ENCODE data around the gene PRPF8. TPM values are rescaled to one million over a fixed set of nuclear protein-coding genes. Genes with fewer than 3 reads are reported as not detected.

PRPF8 gene
- total RNA-seq, 1 donor from 2014 or later = 202 TPM

- H3K4me2 ChIP-seq (ENCODE audit: low read length) = peak overlapping the region; percentile 97
- H3K9ac ChIP-seq (ENCODE audit: low read length) = peak overlapping the region; percentile 68
- peak overlapping the region; percentile 60 for H3K4me3 ChIP-seq (ENCODE audit: insufficient read depth, low read depth, low read length)
- peak overlapping the region; percentile 66 for H3K27ac Mint-ChIP-seq (ENCODE audit: unreplicated experiment)
- H2AFZ ChIP-seq (ENCODE audit: low read depth, low read length) = no peak overlapping the region
- H3K27me3 Mint-ChIP-seq (ENCODE audit: low read depth, unreplicated experiment) = no peaks in the 10 kb centered on the region
- peaks cover 23% of the 10 kb centered on the region for H3K4me1 ChIP-seq (ENCODE audit: insufficient read depth, low read length)
- H3K79me2 ChIP-seq (ENCODE audit: insufficient read depth, low read length) = peaks cover 53% of the 10 kb centered on the region
- no peaks in the 10 kb centered on the region for H3K9me3 ChIP-seq (ENCODE audit: insufficient read depth, low read depth, low read length)
- peaks cover 25% of the 10 kb centered on the region for H3K4me1 Mint-ChIP-seq (ENCODE audit: low read depth, unreplicated experiment)
- peak overlapping the region; percentile 96 for H3K4me3 Mint-ChIP-seq (ENCODE audit: unreplicated experiment)
- H3K36me3 ChIP-seq (ENCODE audit: insufficient read depth, low read length) = peaks cover 31% of the 10 kb centered on the region
- peak overlapping the region; percentile 11 for H3K27ac ChIP-seq (ENCODE audit: low read depth, low read length)
- no peaks in the 10 kb centered on the region for H3K9me3 Mint-ChIP-seq (ENCODE audit: unreplicated experiment)
- H3K36me3 Mint-ChIP-seq (ENCODE audit: low read depth, unreplicated experiment) = peaks cover 22% of the 10 kb centered on the region
- FAIRE-seq = no peak
- no peaks in the 10 kb centered on the region for H3K27me3 ChIP-seq (ENCODE audit: insufficient read depth, low read length)
- DNase-seq (ENCODE audit: low read depth) = no peak
- TF ChIP-seq EZH2 (IDR thresholded peaks at IDR 0.05; ENCODE audit: insufficient read depth, low read length) (no peak), CTCF (IDR thresholded peaks at IDR 0.05; ENCODE audit: insufficient read depth, low read depth, low read length) (no peak)
- H4K20me1 ChIP-seq (ENCODE audit: insufficient read depth, low read length) = peaks cover 58% of the 10 kb centered on the region
These were observed 26.3 kb upstream of the PRPF8 start for GRCh38 chr17:1710807-1711553.

GRCh38 chr17:1709971-1710806 is 25.5 kb upstream of the PRPF8 start, which contains the start of gene TLCD2:
TSS of gene TLCD2 (minus strand) at chr17:1710377. CDS start at chr17:1710242, 135 bp downstream.
- FAIRE-seq = no peak

More at GRCh38 chr17:1709971-1710806, 25.5 kb upstream of the PRPF8 start, which contains the start of gene TLCD2:
- Histone ChIP-seq H3K9me3 (ENCODE audit: insufficient read depth, low read depth, low read length) (no peaks in the 10 kb centered on the region), H3K4me3 (ENCODE audit: insufficient read depth, low read depth, low read length) (peak within 1 kb of the TSS; percentile 60), H3K27me3 (ENCODE audit: insufficient read depth, low read length) (no peaks in the 10 kb centered on the region), H3K9ac (ENCODE audit: low read length) (peak within 1 kb of the TSS; percentile 68), H3K27ac (ENCODE audit: low read depth, low read length) (peak within 1 kb of the TSS; percentile 11), H4K20me1 (ENCODE audit: insufficient read depth, low read length) (peaks cover 58% of the 10 kb centered on the region), H3K36me3 (ENCODE audit: insufficient read depth, low read length) (peaks cover 31% of the 10 kb centered on the region), H3K4me2 (ENCODE audit: low read length) (peak within 1 kb of the TSS; percentile 89), H3K79me2 (ENCODE audit: insufficient read depth, low read length) (peaks cover 47% of the 10 kb centered on the region), H3K4me1 (ENCODE audit: insufficient read depth, low read length) (peaks cover 23% of the 10 kb centered on the region), H2AFZ (ENCODE audit: low read depth, low read length) (no peak within 1 kb of the TSS)
- H3K4me1 Mint-ChIP-seq (ENCODE audit: low read depth, unreplicated experiment) = peaks cover 25% of the 10 kb centered on the region
- TF ChIP-seq CTCF (IDR thresholded peaks at IDR 0.05; ENCODE audit: insufficient read depth, low read depth, low read length) (no peak), EZH2 (IDR thresholded peaks at IDR 0.05; ENCODE audit: insufficient read depth, low read length) (no peak)
- H3K27ac Mint-ChIP-seq (ENCODE audit: unreplicated experiment) = peak within 1 kb of the TSS; percentile 72
- H3K4me3 Mint-ChIP-seq (ENCODE audit: unreplicated experiment) = peak within 1 kb of the TSS; percentile 96
- peaks cover 22% of the 10 kb centered on the region for H3K36me3 Mint-ChIP-seq (ENCODE audit: low read depth, unreplicated experiment)
- DNase-seq (ENCODE audit: low read depth) = peak; percentile 52
- H3K9me3 Mint-ChIP-seq (ENCODE audit: unreplicated experiment) = no peaks in the 10 kb centered on the region
- no peaks in the 10 kb centered on the region for H3K27me3 Mint-ChIP-seq (ENCODE audit: low read depth, unreplicated experiment)

Data from astrocyte (in vitro differentiated cells and primary cell).